Cortex of kidney (tissue), 1 donor: ENCODE results near the gene WNT9A.

ENCODE experiments used
- DNase-seq: peaks from one replicate; lab custom pipeline; 2025; lab: John Stamatoyannopoulos, UW

Gene WNT9A

DNA sequence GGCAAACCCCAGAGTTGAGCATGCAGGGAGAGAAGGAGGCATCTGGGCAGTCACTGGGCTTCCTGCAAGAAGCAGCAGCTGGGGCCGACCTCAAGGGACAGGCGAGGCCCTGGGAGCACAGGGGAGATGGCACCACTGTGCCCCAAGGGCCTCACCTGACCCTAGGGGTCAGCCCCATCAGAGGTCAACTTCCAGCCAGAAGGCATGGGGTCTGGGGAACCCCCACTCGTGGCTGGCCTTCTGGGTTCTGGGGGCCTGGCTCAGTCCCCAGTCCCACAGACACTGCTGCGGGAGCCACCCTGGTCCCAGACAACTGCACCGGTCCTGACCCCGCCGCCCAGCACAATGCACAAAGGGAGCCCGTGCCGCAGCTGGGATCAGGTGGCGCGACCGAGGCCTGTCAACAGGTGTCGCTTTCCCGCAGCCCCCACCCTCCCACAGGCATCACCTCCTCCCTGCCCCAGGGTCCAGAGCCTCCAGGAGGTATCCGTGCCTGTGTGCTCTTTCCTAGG lies 6.2 kb downstream of the WNT9A start:
- no peak for DNase-seq

DNA sequence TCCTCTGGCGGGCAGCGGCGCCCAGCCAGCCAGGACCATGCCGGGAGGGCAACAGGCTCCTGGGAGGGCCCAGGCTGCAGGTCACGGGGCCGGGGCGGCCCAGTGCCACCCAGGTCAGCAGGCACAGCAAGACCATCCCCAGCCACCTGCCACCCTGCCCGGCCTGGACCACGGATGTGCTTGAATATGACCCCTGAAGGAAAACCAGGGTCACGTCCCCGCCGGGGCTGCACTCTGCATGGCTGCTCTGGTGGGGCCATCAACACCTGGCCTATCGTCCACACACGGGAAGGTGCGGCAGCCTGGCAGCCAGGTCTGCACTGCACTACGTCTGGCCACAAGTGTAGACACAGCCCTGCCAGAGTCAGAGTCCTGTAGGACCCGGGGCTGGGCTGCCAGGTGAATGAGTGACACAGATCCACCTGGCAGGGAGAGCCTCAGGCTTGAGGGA lies 6.9 kb downstream of the WNT9A start:
- DNase-seq, result no peak

DNA sequence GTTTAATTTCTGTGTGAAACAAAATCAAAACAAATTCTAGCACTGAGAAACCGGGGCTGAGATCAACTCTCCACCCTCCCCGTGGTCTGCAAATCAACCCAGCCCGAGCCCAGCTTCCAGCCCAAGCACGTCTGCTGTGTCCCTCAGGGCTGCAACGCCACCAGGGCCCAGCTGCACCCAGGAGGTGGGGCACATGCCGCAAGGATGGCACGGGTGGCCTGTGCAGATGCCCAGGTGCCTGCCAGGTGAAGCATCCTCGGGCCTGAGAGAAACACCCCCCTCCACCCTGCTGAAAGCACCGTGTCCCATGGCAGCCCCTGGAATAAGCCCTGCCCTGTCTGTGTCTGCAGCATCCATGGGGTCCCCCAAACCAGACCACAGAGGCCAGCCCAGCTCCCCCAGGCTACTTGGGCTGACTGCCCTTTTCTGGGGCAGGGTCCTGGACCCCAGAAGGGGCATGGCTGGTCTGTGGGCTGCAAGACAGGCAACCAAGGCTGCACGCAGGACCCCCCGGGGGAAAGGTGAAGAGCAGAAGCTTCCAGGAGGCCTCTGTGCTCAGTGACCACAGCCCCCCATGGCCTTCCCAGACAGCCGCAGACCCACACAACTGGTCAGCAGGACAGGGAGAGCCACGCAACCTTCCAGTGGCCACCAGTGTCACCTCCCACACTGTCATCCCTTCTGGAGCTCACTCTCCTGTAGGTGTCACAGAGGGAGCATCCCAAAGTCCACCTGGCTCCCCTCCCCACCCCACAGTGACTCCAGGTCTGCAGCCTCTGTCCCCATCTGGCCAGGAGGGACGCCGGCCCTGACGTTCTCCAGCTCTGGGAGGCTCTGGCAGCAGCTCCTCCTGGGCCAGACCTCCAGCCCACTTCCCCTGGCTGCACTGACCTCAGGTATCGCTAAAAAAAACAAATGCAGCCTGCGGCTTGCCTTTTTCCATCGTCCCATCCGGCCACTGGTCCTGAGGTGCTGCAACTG lies 7.7 kb downstream of the WNT9A start:
- no peak for DNase-seq

DNA sequence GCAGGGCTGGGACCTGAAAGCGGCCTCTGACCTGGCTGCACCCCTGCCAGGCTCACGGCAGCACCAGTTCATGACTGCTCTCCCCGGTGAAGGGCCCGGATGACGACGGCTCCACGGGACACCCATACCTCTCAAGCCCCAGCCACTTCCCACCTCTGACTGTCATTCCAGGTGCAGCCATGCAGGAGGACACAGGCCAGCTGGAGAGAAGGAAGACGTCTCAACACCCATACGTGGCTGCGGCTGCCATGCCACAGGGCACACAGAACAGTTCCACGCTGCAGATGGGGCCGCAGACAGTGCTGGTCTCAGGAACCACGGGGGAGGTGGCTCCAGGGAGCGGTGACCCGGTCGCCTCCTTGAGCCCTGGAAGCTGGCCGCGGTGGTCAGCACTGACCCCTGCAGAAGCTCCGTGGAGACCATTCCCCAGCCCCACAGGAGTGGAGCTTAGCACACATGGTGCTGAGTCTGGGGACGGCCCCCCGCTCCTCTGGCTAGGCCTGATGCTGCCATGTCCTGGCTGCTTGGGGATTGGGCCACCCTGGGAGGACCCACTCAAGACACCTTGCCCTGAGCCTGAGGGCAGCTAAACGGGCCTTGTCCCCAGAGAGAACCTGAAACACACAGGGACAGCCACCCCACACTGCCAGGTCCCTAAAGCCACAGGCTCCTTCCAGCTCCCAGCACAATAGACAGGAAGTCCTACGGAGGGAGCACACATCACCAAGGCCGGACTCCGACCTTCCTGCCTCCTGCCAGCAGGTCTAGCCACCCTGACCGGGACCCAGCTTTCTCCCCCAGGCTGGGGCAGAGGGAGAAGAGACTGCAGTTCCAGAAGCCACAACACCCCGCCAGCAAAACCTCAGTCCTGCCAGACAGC lies 8.6 kb downstream of the WNT9A start:
- no peak for DNase-seq

DNA sequence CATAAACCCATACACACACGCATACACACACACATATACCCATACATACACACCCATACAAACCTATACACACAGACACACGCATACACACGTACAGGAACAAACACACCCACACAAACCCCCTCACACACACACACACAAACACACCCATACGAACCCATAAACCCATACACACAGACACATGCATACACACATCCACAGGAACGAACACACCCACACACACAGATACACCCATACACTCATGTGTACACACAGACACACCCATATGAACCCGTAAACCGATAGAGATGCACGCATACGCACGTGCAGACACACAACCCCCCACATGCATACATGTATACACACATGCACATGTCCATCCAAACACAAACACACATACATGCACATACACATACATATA lies 9.5 kb downstream of the WNT9A start:
- no peak for DNase-seq

DNA sequence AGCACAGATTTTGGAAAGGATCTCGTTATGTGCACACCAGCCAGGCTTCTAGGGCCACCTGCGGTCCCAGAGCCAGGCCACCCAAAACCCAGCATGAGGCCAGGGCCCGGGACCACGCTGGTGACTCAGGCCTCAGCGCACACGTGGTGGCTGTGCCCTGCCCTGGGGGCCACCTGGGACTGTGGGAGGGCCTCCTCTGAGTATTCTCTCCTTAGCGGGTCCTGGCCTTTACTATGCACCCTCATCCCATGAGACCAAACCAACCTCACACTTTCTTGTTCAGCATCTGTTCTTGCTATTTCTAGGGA lies 9.9 kb downstream of the WNT9A start:
- DNase-seq, result no peak

DNA sequence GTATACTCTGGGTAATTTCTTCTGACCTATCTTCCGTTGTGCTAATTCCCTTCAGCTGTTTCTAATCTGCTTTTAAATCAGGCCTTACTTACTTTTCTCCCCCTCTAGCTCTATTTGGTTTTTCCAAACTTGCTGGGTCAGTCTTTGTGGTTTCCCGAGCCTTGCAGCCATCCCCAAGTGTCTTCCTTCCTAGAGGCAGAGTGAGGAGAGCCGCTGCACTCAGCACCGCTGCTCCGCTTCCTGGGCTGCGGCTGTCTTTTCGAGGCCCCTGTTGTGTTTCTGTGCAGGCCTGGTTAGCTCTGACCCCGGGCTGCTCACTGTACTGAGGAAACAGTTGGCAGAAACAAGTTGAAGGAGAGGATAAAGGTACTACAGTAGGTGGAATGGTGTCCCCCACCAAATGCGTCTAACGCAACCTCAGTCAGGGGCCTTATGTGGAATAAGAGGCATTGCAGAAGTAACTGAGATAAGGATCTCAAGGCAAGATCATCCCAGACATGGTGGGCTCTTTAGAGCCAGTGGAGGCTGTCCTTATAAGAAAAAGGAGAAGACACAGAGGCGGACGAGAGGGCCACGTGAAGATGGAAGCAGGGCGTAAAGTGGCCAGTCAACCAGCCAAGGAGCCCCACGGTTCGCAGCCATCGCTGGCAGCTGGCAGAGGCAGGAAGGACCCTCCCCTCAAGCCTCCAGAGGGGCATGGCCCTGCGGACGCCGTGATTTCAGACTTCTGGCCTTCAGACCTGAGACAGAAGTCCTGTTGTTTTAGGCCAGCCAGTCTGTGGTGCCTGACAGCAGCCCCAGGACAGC lies 10.5 kb downstream of the WNT9A start:
- no peak for DNase-seq

DNA sequence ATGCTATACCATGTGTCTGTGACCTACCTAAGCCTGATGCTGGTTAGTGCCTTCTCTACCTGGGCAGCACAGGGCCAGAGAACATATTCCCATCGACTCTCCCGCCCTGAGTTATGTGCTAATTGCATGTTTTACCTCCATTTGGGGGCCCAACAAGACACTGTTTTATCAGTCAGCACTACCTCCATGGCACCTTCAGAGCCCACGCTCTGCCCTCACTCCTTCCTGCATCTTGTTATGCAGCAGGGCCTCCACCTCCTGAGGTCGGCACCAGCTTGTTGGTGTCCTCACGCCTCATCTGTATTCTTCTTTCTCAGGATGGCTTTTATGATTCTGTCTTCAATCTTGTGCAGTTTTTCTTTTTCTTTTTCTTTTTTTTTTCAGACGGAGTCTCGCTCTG lies 11.9 kb downstream of the WNT9A start:
- DNase-seq, result no peak

DNA sequence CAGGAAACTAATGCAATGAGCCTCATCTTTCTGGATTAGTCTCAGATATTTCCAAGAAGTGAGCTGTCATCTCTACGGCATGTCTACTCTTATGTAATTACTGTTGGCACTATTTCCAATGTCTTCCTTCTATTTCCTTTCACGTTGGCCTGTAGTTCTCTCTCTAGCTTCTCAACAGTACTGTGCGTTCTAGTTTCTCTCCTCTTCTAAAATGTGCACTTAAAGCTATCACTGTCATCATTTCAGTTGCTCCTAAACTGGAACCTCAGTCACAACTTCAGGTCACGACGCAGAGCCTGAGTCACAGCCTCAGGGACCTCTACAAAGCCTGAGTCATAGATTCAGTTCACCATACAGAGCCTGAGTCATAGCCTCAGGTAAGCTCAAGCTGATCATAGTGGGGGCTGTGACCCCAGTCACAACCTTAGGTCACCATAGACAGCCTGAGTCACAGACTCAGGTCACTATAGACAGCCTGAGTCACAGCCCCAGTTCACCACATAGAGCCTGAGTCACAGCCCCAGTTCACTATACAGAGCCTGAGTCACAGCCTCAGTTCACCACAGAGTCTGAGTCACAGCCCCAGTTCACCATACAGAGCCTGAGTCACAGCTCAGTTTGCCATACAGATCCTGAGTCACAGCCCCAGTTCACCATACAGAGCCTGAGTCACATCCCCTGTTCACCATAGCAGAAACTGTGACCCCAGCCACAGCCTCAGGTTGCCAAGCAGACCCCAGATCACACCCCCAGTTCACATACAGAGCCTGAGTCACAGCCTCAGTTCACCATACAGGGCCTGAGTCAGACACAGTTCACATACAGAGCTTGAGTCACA lies 13.0 kb downstream of the WNT9A start:
- DNase-seq, result no peak

DNA sequence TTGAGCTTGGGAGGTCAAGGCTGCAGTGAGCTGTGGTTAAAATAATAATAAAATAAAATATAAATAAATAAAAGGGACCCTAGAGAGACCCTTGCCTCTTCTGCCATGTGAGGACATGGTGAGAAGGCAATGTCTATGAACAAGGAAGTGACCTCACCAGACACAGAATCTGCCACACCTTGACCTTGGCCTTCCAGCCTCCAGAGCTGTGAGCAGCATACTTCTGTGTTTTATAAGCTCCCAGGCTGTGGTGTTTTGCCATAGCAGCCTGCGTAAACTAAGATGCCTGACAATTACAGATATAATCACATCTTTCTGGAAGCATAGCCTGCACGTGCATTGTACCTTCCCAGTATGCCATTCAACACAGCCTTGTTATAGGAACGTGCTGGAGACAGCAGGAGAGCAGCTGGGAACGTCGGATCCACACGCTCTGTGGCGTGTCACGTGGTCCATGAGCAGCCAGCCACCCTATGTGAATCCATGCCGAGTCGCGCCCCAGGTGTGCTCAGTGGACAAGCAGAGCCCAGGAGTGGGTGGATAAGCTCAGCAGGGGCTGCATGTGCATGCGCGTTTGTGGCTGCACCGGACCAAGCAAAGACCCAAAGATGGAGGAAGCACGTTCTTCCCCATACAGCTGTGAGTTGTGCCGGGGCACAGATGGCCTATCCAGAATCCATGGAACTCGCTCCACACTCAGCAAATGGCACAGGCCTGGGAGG lies 17.8 kb downstream of the WNT9A start:
- no peak for DNase-seq

DNA sequence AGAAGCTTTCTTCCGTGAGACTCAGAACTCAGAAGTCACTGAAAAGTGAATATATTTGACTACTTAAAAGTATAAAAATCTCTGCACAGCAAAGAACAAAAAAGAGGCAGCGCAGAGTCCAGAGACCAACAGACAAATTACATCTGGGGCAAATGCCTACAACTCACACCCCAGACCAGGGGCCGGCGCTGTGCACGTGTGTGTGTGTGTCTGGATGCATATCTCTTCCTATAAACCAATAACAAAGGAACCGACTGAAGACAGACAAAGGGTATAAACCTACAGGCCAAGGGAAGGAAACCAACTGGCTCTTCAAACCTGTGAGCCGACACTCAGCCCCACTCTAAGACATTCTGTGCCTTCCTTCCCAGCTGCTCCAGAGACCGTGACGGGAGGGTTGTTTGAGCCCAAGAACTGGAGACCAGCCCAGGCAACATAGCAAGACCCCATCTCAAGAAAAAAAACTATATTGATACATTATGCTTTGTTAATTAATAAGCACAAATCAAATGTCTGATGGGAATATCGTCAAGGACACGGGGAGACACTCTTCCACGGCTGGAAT lies 18.8 kb downstream of the WNT9A start:
- DNase-seq, result no peak

DNA sequence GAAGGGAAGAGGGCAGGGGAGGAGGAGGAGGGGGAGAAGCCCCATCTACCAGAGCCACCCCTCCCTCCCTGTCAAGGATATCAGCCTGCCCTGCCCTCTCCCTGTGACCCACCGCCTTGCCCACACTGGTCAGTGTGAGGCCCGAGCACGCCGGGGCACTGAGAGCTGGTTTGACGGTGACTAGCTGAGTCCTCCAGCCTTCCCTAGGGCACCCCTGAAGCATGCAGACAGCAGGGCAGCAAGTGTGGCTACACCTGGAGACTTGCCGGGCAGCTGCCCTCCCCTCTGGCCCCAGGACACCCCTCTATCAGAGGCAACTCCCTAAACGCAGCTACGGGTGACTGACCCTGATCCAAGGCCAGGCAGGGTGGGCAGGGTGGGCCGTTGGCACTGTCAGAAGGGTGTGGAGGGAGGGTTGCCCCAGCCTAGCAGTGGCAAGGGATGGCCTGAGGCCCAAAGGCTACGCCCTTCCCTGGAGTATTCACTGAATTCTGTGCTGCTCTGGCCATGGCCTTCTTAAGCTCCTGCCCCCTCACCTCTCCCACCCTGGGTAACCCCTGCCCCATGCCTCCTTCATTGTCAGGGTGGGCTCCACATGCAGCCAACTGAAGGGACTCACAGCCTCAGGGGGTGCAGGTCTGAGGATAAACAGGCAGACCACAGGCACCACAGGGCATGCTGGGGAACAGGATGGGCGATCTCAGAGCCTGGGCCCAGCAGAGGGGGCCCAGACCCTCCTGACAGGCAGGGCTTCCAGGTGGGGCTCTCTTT lies 19.6 kb downstream of the WNT9A start:
- DNase-seq, result no peak

DNA sequence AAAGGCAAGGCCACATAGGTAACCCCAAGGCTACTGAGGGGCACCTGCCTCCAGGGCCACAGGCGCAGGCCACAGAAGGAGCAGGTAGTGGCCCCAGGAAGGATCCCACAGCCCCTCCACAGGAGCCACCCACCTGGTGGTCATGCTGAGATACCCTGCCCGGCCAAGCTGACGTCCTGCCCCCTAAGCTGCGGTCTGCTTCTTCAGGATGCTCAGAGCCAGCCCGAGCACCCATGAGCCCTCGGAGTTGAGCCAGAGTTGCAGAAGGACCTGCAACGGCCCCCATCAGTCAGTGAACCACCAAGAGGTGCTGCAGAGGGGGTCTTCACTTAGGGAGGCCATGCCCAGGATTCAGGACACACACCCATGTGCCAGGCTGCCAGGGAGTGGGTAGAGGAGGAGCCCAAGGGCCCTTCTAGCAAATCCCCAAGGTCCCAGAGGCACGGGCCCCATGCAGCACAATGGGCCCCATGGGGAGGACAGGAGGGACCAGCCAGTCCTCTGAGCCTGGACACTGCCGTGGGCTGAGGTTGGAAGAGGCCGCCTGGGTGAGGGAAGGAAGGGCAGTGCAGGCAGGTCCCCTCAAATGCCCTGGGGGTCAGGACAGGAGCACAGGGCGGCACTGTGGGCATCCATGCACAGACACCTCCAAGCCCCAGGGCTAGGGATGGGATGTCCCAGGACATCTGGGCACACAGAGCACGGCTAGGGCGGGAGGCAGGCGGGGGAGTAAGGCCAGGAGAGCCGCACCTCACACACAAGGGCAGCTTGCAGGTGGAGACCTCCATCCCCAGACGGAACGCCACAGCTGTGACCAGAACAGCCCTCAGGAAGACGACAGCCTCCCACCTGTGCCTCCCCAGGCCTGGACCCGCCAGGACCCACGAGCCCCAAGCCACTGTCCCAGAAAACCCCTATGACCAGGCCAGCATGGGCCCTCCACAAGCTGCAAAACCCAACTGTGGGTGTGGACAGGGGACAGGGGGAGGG lies 20.5 kb downstream of the WNT9A start:
- no peak for DNase-seq

DNA sequence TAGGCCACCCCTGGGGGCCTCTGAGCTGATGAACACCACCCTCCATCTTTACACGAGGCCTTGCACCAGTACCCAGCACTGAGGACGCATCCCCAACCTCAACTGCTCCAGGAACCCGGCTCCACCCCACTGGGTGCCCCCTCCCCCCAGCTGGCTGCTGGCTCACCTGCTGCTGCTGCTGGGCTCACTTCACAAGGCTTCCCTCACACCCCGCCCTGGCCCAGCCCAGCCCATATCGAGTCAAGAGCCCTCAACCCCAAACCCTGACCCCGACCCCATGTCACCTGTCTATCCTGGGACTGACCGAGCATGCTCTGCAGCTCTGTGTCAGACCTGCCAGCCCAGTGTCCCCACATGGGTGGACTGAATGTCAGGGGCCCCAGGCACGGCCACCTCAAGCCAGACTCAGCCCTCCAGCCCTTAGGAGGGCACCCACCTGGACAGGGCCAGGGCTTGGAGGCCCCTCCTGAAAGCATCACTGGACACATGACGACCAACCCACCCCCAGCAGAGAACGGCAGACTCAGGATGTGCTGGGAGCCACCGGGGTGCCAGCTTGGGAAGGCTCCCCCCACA lies 21.4 kb downstream of the WNT9A start:
- no peak for DNase-seq

DNA sequence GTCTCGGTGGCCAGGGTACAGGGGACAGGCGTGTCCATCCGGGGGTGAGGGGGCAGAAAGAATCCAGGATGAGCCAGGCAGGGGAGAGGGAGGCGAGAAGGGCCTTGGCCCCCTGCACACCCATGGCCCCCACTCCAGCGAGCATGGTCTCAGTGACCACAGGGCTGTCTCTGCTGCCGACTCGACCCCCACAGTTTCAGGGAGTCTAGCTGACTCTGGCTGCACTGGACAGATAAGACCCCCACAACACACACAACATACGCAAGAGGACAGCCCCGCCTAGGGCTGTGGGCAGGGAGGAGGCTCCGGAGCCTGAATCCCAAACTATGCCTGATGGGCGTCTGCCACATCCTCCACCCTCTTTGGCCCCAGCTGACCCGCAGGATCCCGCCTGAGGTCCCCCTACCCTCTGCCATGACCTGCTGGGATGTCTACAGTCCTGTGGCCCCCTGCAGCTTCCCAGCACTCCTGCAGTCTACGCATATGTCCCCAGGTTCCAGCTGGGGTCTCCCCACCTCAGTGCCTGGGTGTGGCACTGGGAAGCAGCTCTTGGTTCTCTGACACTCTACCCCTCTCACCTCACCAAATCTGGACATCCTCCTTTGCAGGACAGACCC lies 22.0 kb downstream of the WNT9A start:
- DNase-seq, result no peak

DNA sequence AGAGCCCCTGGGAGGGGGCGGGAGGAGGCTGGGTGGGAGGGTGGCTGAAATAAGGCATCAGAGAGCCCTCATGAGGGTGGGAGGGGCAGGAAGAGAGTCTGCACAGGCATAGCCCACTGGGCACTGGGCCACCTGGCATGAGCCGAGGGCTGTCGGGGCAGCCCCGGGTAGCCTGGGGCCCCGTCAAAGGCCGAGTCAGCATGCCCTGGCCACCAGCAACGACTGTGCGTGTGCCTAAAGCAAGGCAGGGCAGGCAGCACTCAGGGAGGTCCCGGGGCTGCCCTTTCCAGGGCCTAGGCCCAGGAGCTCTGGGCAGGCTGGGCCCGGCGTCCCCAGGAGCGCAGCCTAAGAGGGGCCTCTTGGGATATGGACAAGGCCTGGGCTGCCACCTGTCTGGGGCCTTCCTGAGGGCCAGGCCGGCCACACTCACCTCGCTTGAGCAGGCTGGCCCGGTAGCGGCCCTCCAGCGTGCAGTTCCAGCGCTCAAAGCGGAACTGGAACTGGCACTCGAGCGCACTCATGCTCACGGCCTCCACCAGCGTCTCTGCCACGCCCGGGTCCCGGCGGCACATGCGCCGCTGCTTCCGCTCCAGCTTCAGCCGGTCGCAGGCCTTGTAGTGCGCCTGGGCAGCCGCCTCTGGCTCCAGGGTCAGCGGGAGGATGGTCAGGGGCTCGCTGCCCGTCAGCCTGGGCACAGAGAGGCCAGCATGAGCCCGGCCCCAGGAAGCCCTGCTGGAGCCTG lies 22.7 kb downstream of the WNT9A start:
- no peak for DNase-seq
